ENCODE measurements around the gene ACY1.
"Not testable (repeated sequence)": the region's sequence is repeated elsewhere in the genome, so short reads cannot be mapped to it uniquely, and the experiment has no call there.

ACY1 gene

GRCh38 chr3:51988286-51989146 lies 5.2 kb downstream of the ACY1 start:
- Histone ChIP-seq H3K4me3 (ENCODE audit: insufficient read length, low read depth) (no peak overlapping the region), H3K9ac (ENCODE audit: insufficient read length, low read depth) (no peak overlapping the region), H3K9me3 (ENCODE audit: insufficient read depth, low read length) (no peaks in the 10 kb centered on the region), H3K36me3 (ENCODE audit: insufficient read depth, insufficient read length, low read length) (peaks cover 26% of the 10 kb centered on the region), H3K27me3 (ENCODE audit: insufficient read depth, insufficient read length) (no peaks in the 10 kb centered on the region), H3K4me1 (ENCODE audit: insufficient read depth, insufficient read length) (peaks cover 31% of the 10 kb centered on the region)
- DNase-seq (ENCODE audit: low read depth, low spot score): no peak
- no peak for TF ChIP-seq ZNF274 (IDR thresholded peaks at IDR 0.05; ENCODE audit: low read depth, low read length)
- TF ChIP-seq SUZ12 (IDR thresholded peaks at IDR 0.05; ENCODE audit: extremely low read depth, insufficient read depth, insufficient read length): no peak
- no peak for TF ChIP-seq YY1 (IDR thresholded peaks at IDR 0.05; ENCODE audit: insufficient read depth, insufficient read length)

GRCh38 chr3:51990501-51990971 lies 7.2 kb downstream of the ACY1 start:
- DNase-seq (ENCODE audit: low read depth, low spot score); H3K9me3 ChIP-seq (ENCODE audit: insufficient read depth, low read length); H3K4me3 ChIP-seq (ENCODE audit: insufficient read length, low read depth); H3K9ac ChIP-seq (ENCODE audit: insufficient read length, low read depth); H3K27me3 ChIP-seq (ENCODE audit: insufficient read depth, insufficient read length): not testable (repeated sequence)
- Histone ChIP-seq H3K4me1 (ENCODE audit: insufficient read depth, insufficient read length) (peaks cover 27% of the 10 kb centered on the region), H3K36me3 (ENCODE audit: insufficient read depth, insufficient read length, low read length) (peaks cover 46% of the 10 kb centered on the region)

DNA sequence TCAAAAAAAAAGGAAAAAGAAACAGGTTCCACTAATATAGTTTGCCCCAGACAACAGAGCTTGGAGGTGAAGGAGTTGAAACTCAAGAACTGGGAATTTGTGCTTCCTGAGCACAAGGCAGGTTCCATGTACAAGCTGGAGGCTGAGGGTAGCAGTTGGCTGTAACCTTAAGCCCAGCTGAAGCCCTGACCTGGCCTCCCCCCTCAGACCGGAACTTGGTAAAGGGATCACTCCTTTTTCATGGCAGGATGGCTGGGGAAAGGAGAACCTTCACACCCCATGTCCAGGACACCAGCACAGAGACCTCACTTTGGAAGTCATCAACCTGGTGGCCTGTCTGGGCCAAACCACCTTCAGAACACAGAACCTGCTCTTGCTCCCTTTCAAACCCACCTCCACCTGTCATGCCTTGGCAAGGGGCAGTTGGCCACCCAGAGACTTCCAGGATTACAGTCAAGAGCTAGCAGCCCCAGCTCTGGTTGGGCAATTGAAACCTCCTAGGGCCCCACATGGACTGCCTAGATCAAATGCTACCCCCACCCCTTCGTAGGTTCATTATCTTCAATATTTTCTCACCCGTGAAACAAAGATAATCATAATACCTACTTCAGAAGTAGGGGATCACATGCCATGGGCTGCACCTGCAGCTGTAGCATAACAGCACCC lies 8.8 kb downstream of the ACY1 start:
- no peak for DNase-seq (ENCODE audit: low read depth, low spot score)
- no peaks in the 10 kb centered on the region for H3K27me3 ChIP-seq (ENCODE audit: insufficient read depth, insufficient read length)
- H3K4me1 ChIP-seq (ENCODE audit: insufficient read depth, insufficient read length): peaks cover 25% of the 10 kb centered on the region
- no peak overlapping the region for H3K4me3 ChIP-seq (ENCODE audit: insufficient read length, low read depth)
- no peak overlapping the region for H3K9ac ChIP-seq (ENCODE audit: insufficient read length, low read depth)
- TF ChIP-seq ZNF274 (IDR thresholded peaks at IDR 0.05; ENCODE audit: low read depth, low read length) (no peak), YY1 (IDR thresholded peaks at IDR 0.05; ENCODE audit: insufficient read depth, insufficient read length) (no peak), SUZ12 (IDR thresholded peaks at IDR 0.05; ENCODE audit: extremely low read depth, insufficient read depth, insufficient read length) (no peak)
- peaks cover 46% of the 10 kb centered on the region for H3K36me3 ChIP-seq (ENCODE audit: insufficient read depth, insufficient read length, low read length)
- no peaks in the 10 kb centered on the region for H3K9me3 ChIP-seq (ENCODE audit: insufficient read depth, low read length)

GRCh38 chr3:51993657-51994056 lies 10.3 kb downstream of the ACY1 start:
- not testable (repeated sequence) for H3K9me3 ChIP-seq (ENCODE audit: insufficient read depth, low read length); H3K9ac ChIP-seq (ENCODE audit: insufficient read length, low read depth); H3K27me3 ChIP-seq (ENCODE audit: insufficient read depth, insufficient read length); H3K4me3 ChIP-seq (ENCODE audit: insufficient read length, low read depth); DNase-seq (ENCODE audit: low read depth, low spot score)
- Histone ChIP-seq H3K36me3 (ENCODE audit: insufficient read depth, insufficient read length, low read length) (peaks cover 46% of the 10 kb centered on the region), H3K4me1 (ENCODE audit: insufficient read depth, insufficient read length) (peaks cover 20% of the 10 kb centered on the region)

GRCh38 chr3:51994530-51994929 lies 11.2 kb downstream of the ACY1 start:
- peaks cover 13% of the 10 kb centered on the region for H3K4me1 ChIP-seq (ENCODE audit: insufficient read depth, insufficient read length)
- H3K9me3 ChIP-seq (ENCODE audit: insufficient read depth, low read length): no peaks in the 10 kb centered on the region
- no peak for TF ChIP-seq ZNF274 (IDR thresholded peaks at IDR 0.05; ENCODE audit: low read depth, low read length)
- no peak for TF ChIP-seq YY1 (IDR thresholded peaks at IDR 0.05; ENCODE audit: insufficient read depth, insufficient read length)
- TF ChIP-seq SUZ12 (IDR thresholded peaks at IDR 0.05; ENCODE audit: extremely low read depth, insufficient read depth, insufficient read length): no peak

GRCh38 chr3:51995346-51996163 lies 12.2 kb downstream of the ACY1 start, which contains the start of gene RPL29:
Gene RPL29, minus strand, starts transcription at chr3:51995895. Its CDS starts 434 bp downstream, at chr3:51995461.
- H3K4me1 ChIP-seq (ENCODE audit: insufficient read depth, insufficient read length): peaks cover 12% of the 10 kb centered on the region
- H3K9me3 ChIP-seq (ENCODE audit: insufficient read depth, low read length): no peaks in the 10 kb centered on the region
- no peaks in the 10 kb centered on the region for H3K27me3 ChIP-seq (ENCODE audit: insufficient read depth, insufficient read length)
- H3K4me3 ChIP-seq (ENCODE audit: insufficient read length, low read depth): peak within 1 kb of the TSS; percentile 98
- peak within 1 kb of the TSS; percentile 99 for H3K9ac ChIP-seq (ENCODE audit: insufficient read length, low read depth)
- H3K36me3 ChIP-seq (ENCODE audit: insufficient read depth, insufficient read length, low read length): peaks cover 43% of the 10 kb centered on the region
- TF ChIP-seq YY1 (IDR thresholded peaks at IDR 0.05; ENCODE audit: insufficient read depth, insufficient read length) (peak; percentile 14), SUZ12 (IDR thresholded peaks at IDR 0.05; ENCODE audit: extremely low read depth, insufficient read depth, insufficient read length) (no peak), ZNF274 (IDR thresholded peaks at IDR 0.05; ENCODE audit: low read depth, low read length) (no peak)
- peak; percentile 95 for DNase-seq (ENCODE audit: low read depth, low spot score)

More at GRCh38 chr3:51994530-51994929, 11.2 kb downstream of the ACY1 start:
- Histone ChIP-seq H3K4me3 (ENCODE audit: insufficient read length, low read depth) (peak overlapping the region; percentile 98), H3K27me3 (ENCODE audit: insufficient read depth, insufficient read length) (no peaks in the 10 kb centered on the region), H3K9ac (ENCODE audit: insufficient read length, low read depth) (peak overlapping the region; percentile 99), H3K36me3 (ENCODE audit: insufficient read depth, insufficient read length, low read length) (peaks cover 43% of the 10 kb centered on the region)
- DNase-seq (ENCODE audit: low read depth, low spot score): no peak

GRCh38 chr3:51997172-51997571 lies 13.8 kb downstream of the ACY1 start:
- Histone ChIP-seq H3K36me3 (ENCODE audit: insufficient read depth, insufficient read length, low read length) (peaks cover 32% of the 10 kb centered on the region), H3K9me3 (ENCODE audit: insufficient read depth, low read length) (no peaks in the 10 kb centered on the region), H3K9ac (ENCODE audit: insufficient read length, low read depth) (no peak overlapping the region), H3K4me1 (ENCODE audit: insufficient read depth, insufficient read length) (peaks cover 13% of the 10 kb centered on the region), H3K27me3 (ENCODE audit: insufficient read depth, insufficient read length) (peaks cover 5% of the 10 kb centered on the region), H3K4me3 (ENCODE audit: insufficient read length, low read depth) (no peak overlapping the region)
- no peak for TF ChIP-seq SUZ12 (IDR thresholded peaks at IDR 0.05; ENCODE audit: extremely low read depth, insufficient read depth, insufficient read length)
- no peak for TF ChIP-seq YY1 (IDR thresholded peaks at IDR 0.05; ENCODE audit: insufficient read depth, insufficient read length)
- no peak for TF ChIP-seq ZNF274 (IDR thresholded peaks at IDR 0.05; ENCODE audit: low read depth, low read length)
- no peak for DNase-seq (ENCODE audit: low read depth, low spot score)
